Osteoblast (primary cell): ENCODE data around the gene NEURL2. TPM values are rescaled to one million over a fixed set of nuclear protein-coding genes. Genes with fewer than 3 reads are reported as not detected.

Experiments
- DNase-seq: peaks from one replicate; pipeline ENCODE4 v3.0.0; 2011; ENCODE audit warnings: low spot score, mixed read lengths; ENCODE audit not compliant: insufficient read length; ENCODE audit errors: missing footprints
- H2AFZ ChIP-seq: 2 replicates; pipeline ENCODE4 v1.6.0; 2011; ENCODE audit warnings: mild to moderate bottlenecking, low read length
- H3K27ac ChIP-seq: 2 replicates; pipeline ENCODE4 v1.5.1; 2011; ENCODE audit warnings: mild to moderate bottlenecking, low read depth, low read length, moderate library complexity
- H3K27me3 ChIP-seq: 2 replicates; pipeline ENCODE4 v1.6.0; 2012; ENCODE audit warnings: mild to moderate bottlenecking, control low read depth, inconsistent platforms, low read length, moderate library complexity; ENCODE audit not compliant: insufficient read depth
- H3K36me3 ChIP-seq: 2 replicates; pipeline ENCODE4 v1.5.1; 2011; ENCODE audit warnings: mild to moderate bottlenecking, low read length, control low read depth, moderate library complexity; ENCODE audit not compliant: insufficient read depth
- H3K4me1 ChIP-seq: 2 replicates; pipeline ENCODE4 v1.5.1; 2011; ENCODE audit warnings: mild to moderate bottlenecking, low read length, control low read depth, moderate library complexity; ENCODE audit not compliant: insufficient read depth
- H3K4me2 ChIP-seq: 2 replicates; pipeline ENCODE4 v1.6.0; 2011; ENCODE audit warnings: mild to moderate bottlenecking, low read length; ENCODE audit not compliant: insufficient read depth
- H3K4me3 ChIP-seq: fragments of 200-600 bp; sonication (generic); 3 replicates; pipeline ENCODE4 v1.5.1; 2012; ENCODE audit warnings: mild to moderate bottlenecking, low read length, inconsistent platforms; ENCODE audit not compliant: insufficient read depth
- H3K79me2 ChIP-seq: 2 replicates; pipeline ENCODE4 v1.6.0; 2012; ENCODE audit warnings: mild to moderate bottlenecking, low read length, control low read depth, inconsistent platforms; ENCODE audit not compliant: insufficient read depth
- H3K9me3 ChIP-seq: 2 replicates; pipeline ENCODE4 v1.5.1; 2011; ENCODE audit warnings: low read depth, low read length, control low read depth
- H4K20me1 ChIP-seq: 2 replicates; pipeline ENCODE4 v1.6.0; 2012; ENCODE audit warnings: mild to moderate bottlenecking, low read length, control low read depth; ENCODE audit not compliant: insufficient read depth
- CTCF ChIP-seq: IDR thresholded peaks from 2 replicates; pipeline ENCODE4 v1.5.1; 2011; ENCODE audit warnings: mild to moderate bottlenecking, low read depth, low read length, moderate library complexity; ENCODE audit errors: extremely low read depth
- total RNA-seq: library from RNA; depleted of rRNA; stranded (reverse); fragments of >200 nt; gene quantifications from 2 replicates; pipeline ENCODE4 v1.2.3, GENCODE V29; 2012

NEURL2 gene
- total RNA-seq, 1 donor: 4.7 TPM

DNA sequence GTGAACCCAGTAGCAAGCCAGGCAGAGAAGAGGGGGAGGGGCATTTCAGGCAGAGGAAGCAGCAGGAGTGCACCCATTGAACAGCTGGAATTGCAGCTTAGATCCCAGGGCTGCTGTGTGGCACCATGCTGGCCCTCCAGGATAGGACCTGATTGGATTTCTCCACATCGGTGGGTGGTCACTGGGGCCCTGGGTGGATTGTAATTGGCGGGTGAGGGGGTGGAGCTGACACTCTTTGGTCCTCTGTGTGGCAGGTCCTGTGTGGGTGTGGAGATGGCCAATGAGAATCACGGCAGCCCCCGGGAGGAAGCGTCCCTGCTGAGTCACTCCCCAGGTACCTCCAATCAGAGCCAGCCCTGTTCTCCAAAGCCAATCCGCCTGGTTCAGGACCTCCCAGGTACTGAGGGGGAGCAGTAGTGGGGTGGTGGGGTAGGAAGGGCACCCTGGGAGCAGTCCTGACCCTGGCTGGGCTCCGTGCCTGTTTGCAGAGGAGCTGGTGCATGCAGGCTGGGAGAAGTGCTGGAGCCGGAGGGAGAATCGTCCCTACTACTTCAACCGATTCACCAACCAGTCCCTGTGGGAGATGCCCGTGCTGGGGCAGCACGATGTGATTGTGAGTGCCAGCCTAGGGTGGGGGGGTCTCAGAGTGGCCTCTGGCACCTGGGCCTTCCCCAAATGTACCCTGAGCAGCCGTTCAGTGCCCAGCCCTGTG is 47.9 kb upstream of the NEURL2 start:
- peaks cover 60% of the 10 kb centered on the region for H3K36me3 ChIP-seq

GRCh38 chr20:45937765-45938164 is 46.8 kb upstream of the NEURL2 start:
- no peak overlapping the region for H3K4me2 ChIP-seq
- DNase-seq: no peak
- peaks cover 16% of the 10 kb centered on the region for H3K4me1 ChIP-seq
- peaks cover 45% of the 10 kb centered on the region for H3K79me2 ChIP-seq
- TF ChIP-seq CTCF: no peak
- peak overlapping the region; percentile 37 for H3K27ac ChIP-seq
- no peak overlapping the region for H2AFZ ChIP-seq
- no peaks in the 10 kb centered on the region for H3K27me3 ChIP-seq
- H3K4me3 ChIP-seq: no peak overlapping the region
- H3K9me3 ChIP-seq: no peaks in the 10 kb centered on the region
- H3K36me3 ChIP-seq: peaks cover 51% of the 10 kb centered on the region
- peaks cover 32% of the 10 kb centered on the region for H4K20me1 ChIP-seq

More for the DNA sequence above, 47.9 kb upstream of the NEURL2 start:
- peaks cover 34% of the 10 kb centered on the region for H3K79me2 ChIP-seq
- no peaks in the 10 kb centered on the region for H3K9me3 ChIP-seq
- peak; percentile 58 for DNase-seq
- H4K20me1 ChIP-seq: peaks cover 21% of the 10 kb centered on the region
- no peak overlapping the region for H2AFZ ChIP-seq
- peaks cover 10% of the 10 kb centered on the region for H3K4me1 ChIP-seq
- TF ChIP-seq CTCF: no peak
- H3K27ac ChIP-seq: no peak overlapping the region
- no peaks in the 10 kb centered on the region for H3K27me3 ChIP-seq
- no peak overlapping the region for H3K4me3 ChIP-seq
- H3K4me2 ChIP-seq: no peak overlapping the region

DNA sequence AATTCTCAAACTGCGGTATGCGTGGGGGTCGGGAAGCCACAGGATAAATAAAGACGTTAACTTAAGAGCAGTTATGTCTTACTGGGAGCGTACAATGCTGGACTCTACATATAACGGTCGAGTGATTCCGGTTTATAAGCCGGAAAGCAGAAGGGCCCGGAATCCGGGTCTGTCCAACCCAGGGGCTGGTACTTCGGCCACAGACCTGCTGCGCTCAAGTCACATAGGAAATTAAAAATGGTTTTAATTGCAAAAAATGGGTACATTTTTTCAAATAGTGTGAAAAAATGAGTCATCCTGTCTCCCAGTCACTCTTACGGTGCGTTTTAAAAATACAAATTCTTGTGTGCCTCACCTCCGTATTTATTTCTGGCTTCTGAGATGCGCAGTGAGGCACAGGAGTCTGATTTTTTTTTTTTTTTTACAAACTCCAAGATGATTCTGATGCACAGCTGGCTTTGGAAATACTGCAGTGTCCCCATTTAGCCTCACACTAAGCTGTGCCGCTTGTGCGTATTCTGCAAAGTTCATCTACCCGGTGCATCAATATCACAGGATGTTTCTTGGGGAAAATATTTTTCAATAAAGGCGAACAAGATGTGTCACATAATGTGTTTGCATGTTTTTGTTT is 44.5 kb upstream of the NEURL2 start:
- Histone ChIP-seq H3K27ac (peak overlapping the region; percentile 92), H3K79me2 (peaks cover 53% of the 10 kb centered on the region), H2AFZ (peak overlapping the region; percentile 92), H3K36me3 (peaks cover 37% of the 10 kb centered on the region), H3K9me3 (no peaks in the 10 kb centered on the region), H3K27me3 (no peaks in the 10 kb centered on the region), H3K4me3 (peak overlapping the region; percentile 100), H3K4me1 (peaks cover 16% of the 10 kb centered on the region), H4K20me1 (peaks cover 40% of the 10 kb centered on the region), H3K4me2 (peak overlapping the region; percentile 87)
- TF ChIP-seq CTCF: no peak
- peak; percentile 93 for DNase-seq
